Cardiac septum (tissue), 1 donor: ENCODE results near the gene FAM216A. TPM values are rescaled to one million over a fixed set of nuclear protein-coding genes. Genes with fewer than 3 reads are reported as not detected.

ENCODE experiments used
- DNase-seq: peaks from one replicate; pipeline ENCODE4 v3.0.0-alpha.2; 2020; ENCODE audit warnings: low spot score
- intact Hi-C: fragments of 100-400 bp; cut with DNase I; formaldehyde crosslinking; loops from one replicate; pipeline ENCODE4 v1.14.0; 2022
- total RNA-seq: library from RNA; stranded (reverse); fragmentation: NEBNext Ultra II Directional; extraction: Animal tissue kit (Norgen Biotek cat#: 25700); gene quantifications from one replicate; pipeline ENCODE4 v1.2.1, GENCODE V29; 2021
- donor health status: DM: no; HTN: no; CAD: no.

The FAM216A gene
- total RNA-seq, 1 donor from 2014 or later: 4.7 TPM

- DNase-seq: no peak
- intact Hi-C loops: loop anchor here (5.0 kb wide), 1 partner anchor 47 kb away; the partner anchor contains the start of gene PPTC7
These were observed 66.2 kb downstream of the FAM216A start for GRCh38 chr12:110534811-110535210.

GRCh38 chr12:110536834-110537604 is 68.4 kb downstream of the FAM216A start:
- no peak for DNase-seq
- intact Hi-C loops: loop anchor here (5.0 kb wide), 1 partner anchor 45 kb away; the partner anchor contains the start of gene PPTC7

GRCh38 chr12:110537605-110538409 is 69.2 kb downstream of the FAM216A start:
- intact Hi-C loops: loop anchor here (5.0 kb wide), 1 partner anchor 44 kb away; the partner anchor contains the start of gene PPTC7
- DNase-seq: peak; percentile 81

GRCh38 chr12:110538869-110539622 is 70.4 kb downstream of the FAM216A start:
- no peak for DNase-seq
- intact Hi-C loops: loop anchor here (5.0 kb wide), 1 partner anchor 43 kb away; the partner anchor contains the start of gene PPTC7

Other genes with a start within 250 kb of the FAM216A start
- gene ATP2A2, start 187.6 kb upstream of the FAM216A start, total RNA-seq: 918 TPM
- gene ANAPC7, start 65.1 kb upstream of the FAM216A start, total RNA-seq: 35.3 TPM
- gene ARPC3, start 18.5 kb upstream of the FAM216A start, total RNA-seq: 102 TPM
- gene GPN3, start 588 bp upstream of the FAM216A start, total RNA-seq: 27.1 TPM
- gene VPS29, start 33.3 kb downstream of the FAM216A start, total RNA-seq: 76.3 TPM
- 0.65 TPM for gene RAD9B, start 33.5 kb downstream of the FAM216A start, total RNA-seq
- 55.0 TPM for gene PPTC7, start 114.5 kb downstream of the FAM216A start, total RNA-seq
- gene TCTN1, start 145.3 kb downstream of the FAM216A start, total RNA-seq: 20.7 TPM
- 3.5 TPM for gene HVCN1, start 220.3 kb downstream of the FAM216A start, total RNA-seq